AG09309 (cell line): ENCODE data around the gene SMU1.

Experiments used
- DNase-seq: peaks from one replicate; pipeline ENCODE4 v3.0.0-alpha.2; 2010; ENCODE audit warnings: low read depth
- H3K4me3 ChIP-seq: 2 replicates; pipeline ENCODE4 v1.5.1; 2011; ENCODE audit warnings: mild to moderate bottlenecking, low read depth, low read length, moderate library complexity; ENCODE audit not compliant: control insufficient read depth
- CTCF ChIP-seq: IDR thresholded peaks from 2 replicates; pipeline ENCODE4 v1.5.1; 2011; ENCODE audit warnings: mild to moderate bottlenecking, low read depth, low read length, inconsistent platforms; ENCODE audit not compliant: insufficient read depth, control insufficient read depth; ENCODE audit errors: missing control alignments

The SMU1 gene

GRCh38 chr9:33022303-33022702, 54.2 kb downstream of the SMU1 start:
- no peak overlapping the region for H3K4me3 ChIP-seq
- TF ChIP-seq CTCF = no peak
- DNase-seq = no peak

DNA sequence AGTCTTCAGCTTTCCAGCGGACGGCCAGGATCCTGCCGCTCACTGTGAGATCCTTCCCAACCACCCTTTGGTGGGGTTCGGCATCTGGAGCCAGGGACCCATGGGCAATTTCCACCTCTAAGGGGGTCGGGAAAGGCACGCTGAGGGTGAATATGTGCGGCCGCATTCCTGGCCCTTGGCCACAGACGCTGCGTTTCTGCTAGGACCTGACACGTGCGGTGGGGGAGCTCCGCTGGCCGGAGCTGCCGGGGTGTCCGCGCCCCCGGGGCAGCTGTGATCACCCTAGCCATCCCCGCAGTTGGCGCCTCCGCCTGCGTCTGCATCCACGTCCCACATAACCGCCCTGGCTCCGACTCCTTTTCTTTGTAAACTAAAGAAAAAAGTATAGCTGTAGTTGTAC, 56.7 kb downstream of the SMU1 start:
- no peak for DNase-seq
- no peak for TF ChIP-seq CTCF
- no peak overlapping the region for H3K4me3 ChIP-seq

GRCh38 chr9:33017283-33018041, 59.0 kb downstream of the SMU1 start:
- no peak for DNase-seq
- TF ChIP-seq CTCF = no peak
- no peak overlapping the region for H3K4me3 ChIP-seq

- no peak for DNase-seq
- H3K4me3 ChIP-seq = no peak overlapping the region
- no peak for TF ChIP-seq CTCF
These were observed 61.8 kb downstream of the SMU1 start for GRCh38 chr9:33014665-33015014.

DNA sequence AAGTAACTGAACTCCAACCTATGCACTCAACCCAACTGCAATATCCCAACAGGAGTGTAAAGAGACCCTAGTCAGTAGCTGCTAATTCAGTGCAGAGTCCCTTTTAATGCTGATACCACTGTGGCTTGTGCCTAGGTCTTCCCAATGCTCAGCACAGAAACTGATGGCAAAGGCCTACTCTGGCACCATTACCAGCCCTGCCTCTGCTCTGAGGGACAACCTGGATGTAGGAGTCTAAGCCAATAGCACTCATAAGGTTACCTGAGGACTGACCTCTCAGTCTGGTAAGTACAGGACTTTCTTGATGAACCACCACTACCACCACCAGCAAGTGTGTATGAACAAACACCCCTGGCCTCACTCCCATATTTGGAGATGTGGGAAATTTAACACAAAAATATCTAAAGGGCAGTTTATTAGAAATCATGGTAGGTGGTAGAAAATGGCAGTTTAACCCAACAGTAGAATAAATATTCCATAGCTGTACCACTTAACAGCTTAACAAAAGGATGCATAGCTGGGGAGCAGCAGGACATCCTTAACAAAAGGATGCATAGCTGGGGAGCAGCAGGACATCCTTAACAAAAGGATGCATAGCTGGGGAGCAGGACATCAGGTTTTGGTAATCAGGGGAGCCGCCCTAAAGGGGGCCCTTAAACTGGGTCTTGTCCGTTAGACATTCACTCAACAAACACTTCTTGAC, 62.4 kb downstream of the SMU1 start:
- H3K4me3 ChIP-seq = no peak overlapping the region
- TF ChIP-seq CTCF = no peak
- DNase-seq = no peak

DNA sequence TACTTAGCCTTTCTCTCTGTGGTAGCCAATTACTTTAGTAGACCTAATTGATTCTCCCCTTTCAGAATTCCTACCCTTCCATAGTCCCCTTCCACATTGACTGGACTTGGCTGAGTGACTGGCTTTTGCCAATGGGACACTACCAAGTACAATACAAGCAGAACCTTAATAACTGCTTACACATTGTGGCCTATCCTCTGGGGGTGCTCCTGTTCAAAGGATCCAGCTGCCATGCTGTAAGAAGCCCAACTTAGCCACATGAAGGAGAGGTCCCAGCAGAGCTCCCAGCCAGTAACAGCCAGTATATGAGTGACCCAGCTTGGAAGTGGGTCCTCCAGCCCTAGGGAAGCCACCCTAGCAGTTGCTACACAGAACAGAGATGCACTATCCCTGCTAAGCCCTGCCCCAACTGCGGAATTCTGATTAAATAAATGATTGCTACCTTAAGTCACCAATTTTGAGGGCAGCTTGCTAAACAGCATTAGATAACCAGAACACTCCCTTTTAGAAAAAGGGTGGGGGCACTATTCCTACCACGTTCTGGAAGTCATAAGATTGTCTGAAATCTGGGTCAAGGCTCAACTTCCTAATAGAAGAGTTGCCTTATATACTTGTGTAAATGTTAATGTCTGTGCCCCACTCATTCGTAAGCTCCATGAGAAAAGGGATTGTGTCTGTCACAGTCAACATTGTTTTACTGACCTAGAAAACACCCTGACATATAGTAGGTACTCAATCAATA, 64.0 kb downstream of the SMU1 start:
- no peak for DNase-seq
- no peak for TF ChIP-seq CTCF

More for the DNA sequence above, 64.0 kb downstream of the SMU1 start:
- no peak overlapping the region for H3K4me3 ChIP-seq
